PC-3 (cell line): ENCODE measurements around the gene CNTN4. TPM values are rescaled to one million over a fixed set of nuclear protein-coding genes. Genes with fewer than 3 reads are reported as not detected.
A peak's percentile ranks its signal among the peaks of the same experiment; 100 is the strongest.

Source experiments
- ATAC-seq: fragments of 200-7000 bp; cut with Tn5 transposase; 2 replicates; pipeline ENCODE4 v1.9.1; 2020; ENCODE audit warnings: mild to moderate bottlenecking, moderate library complexity
- BruUV-seq: library from RNA; stranded (reverse); fragments of 400-500 nt; replicated peaks from 2 replicates; lab custom pipeline; 2021; lab: Mats Ljungman, UMichigan
- CTCF ChIA-PET: fragments of 300-600 bp; sonication (Branson Sonifier 250); formaldehyde crosslinking; loops from one replicate; lab custom pipeline; 2022; ENCODE audit warnings: antibody characterized with exemption; lab: Charles Lee
- POLR2A ChIA-PET: fragments of 300-600 bp; sonication (Branson Sonifier 250); formaldehyde crosslinking; loops from one replicate; lab custom pipeline; 2022; ENCODE audit warnings: antibody characterized with exemption; ENCODE audit not compliant: unreplicated experiment; lab: Charles Lee
- DNase-seq: peaks from one replicate; pipeline ENCODE4 v3.0.0-alpha.2; 2015
- H2AFZ ChIP-seq: fragments of 300-600 bp; sonication (generic); 2 replicates; pipeline ENCODE4 v1.6.0; 2016; ENCODE audit warnings: antibody characterized with exemption, low read length
- H3F3A ChIP-seq: fragments of 300-600 bp; sonication (generic); one replicate; pipeline ENCODE4 v1.6.0; 2017; ENCODE audit warnings: antibody characterized with exemption, low read length, control low read depth, mild to moderate bottlenecking; ENCODE audit not compliant: unreplicated experiment
- H3K27ac ChIP-seq: fragments of 300-600 bp; sonication (generic); 2 replicates; pipeline ENCODE4 v1.5.1; 2016; ENCODE audit warnings: mild to moderate bottlenecking, low read length
- H3K27me3 ChIP-seq: fragments of 300-600 bp; sonication (generic); 2 replicates; pipeline ENCODE4 v1.6.1; 2016; ENCODE audit warnings: low read length, mixed read lengths
- H3K36me3 ChIP-seq: fragments of 300-600 bp; sonication (generic); 2 replicates; pipeline ENCODE4 v1.6.1; 2016; ENCODE audit warnings: low read depth, mixed run types, low read length, mixed read lengths
- H3K4me1 ChIP-seq: fragments of 300-600 bp; sonication (generic); 2 replicates; pipeline ENCODE4 v1.5.1; 2016; ENCODE audit warnings: low read length; ENCODE audit not compliant: insufficient read depth
- H3K4me2 ChIP-seq: fragments of 300-600 bp; sonication (generic); 2 replicates; pipeline ENCODE4 v1.6.0; 2016; ENCODE audit warnings: low read length
- H3K4me3 ChIP-seq: fragments of 300-600 bp; sonication (generic); 2 replicates; pipeline ENCODE4 v1.5.1; 2016; ENCODE audit warnings: mild to moderate bottlenecking, low read length, mixed read lengths
- H3K79me2 ChIP-seq: fragments of 300-600 bp; sonication (generic); 2 replicates; pipeline ENCODE4 v1.6.1; 2017; ENCODE audit warnings: low read length, mixed read lengths
- H3K9ac ChIP-seq: fragments of 300-600 bp; sonication (generic); 2 replicates; pipeline ENCODE4 v1.6.0; 2016; ENCODE audit warnings: mild to moderate bottlenecking, low read length
- H3K9me2 ChIP-seq: fragments of 300-600 bp; sonication (generic); replicated peaks from 2 replicates; pipeline ENCODE4 v1.6.1; 2016; ENCODE audit warnings: mixed run types, low read length, mixed read lengths
- H3K9me3 ChIP-seq: fragments of 300-600 bp; sonication (generic); 2 replicates; pipeline ENCODE4 v1.6.1; 2016; ENCODE audit warnings: low read length, mixed read lengths
- H4K20me1 ChIP-seq: fragments of 300-600 bp; sonication (generic); 2 replicates; pipeline ENCODE4 v1.6.1; 2016; ENCODE audit warnings: low read length, mixed read lengths
- CTCF ChIP-seq: fragments of 300-600 bp; sonication (generic); conservative IDR thresholded peaks from 2 replicates; pipeline ENCODE4 v1.5.1; 2017; ENCODE audit warnings: antibody characterized with exemption, low read depth, mild to moderate bottlenecking, low read length
- EZH2 ChIP-seq: fragments of 300-600 bp; sonication (generic); IDR thresholded peaks from one replicate; pipeline ENCODE4 v1.6.1; 2017; ENCODE audit warnings: antibody characterized with exemption, mild to moderate bottlenecking, low read length; ENCODE audit not compliant: unreplicated experiment
- EZH2phosphoT487 ChIP-seq: fragments of 300-600 bp; sonication (generic); IDR thresholded peaks from 2 replicates; pipeline ENCODE4 v1.6.1; 2018; ENCODE audit warnings: mild to moderate bottlenecking, antibody characterized with exemption, low read length, borderline replicate concordance
- intact Hi-C: fragments of 100-400 bp; cut with micrococcal nuclease; formaldehyde crosslinking; loops from 2 replicates; pipeline ENCODE4 v1.9.0; 2023
- total RNA-seq: library from RNA; depleted of rRNA; stranded (reverse); fragments of >200 nt; gene quantifications from 2 replicates; pipeline ENCODE4 v1.2.3, GENCODE V29; 2014

The CNTN4 gene
- total RNA-seq, 1 experiment from 2014 or later = not detected

DNA sequence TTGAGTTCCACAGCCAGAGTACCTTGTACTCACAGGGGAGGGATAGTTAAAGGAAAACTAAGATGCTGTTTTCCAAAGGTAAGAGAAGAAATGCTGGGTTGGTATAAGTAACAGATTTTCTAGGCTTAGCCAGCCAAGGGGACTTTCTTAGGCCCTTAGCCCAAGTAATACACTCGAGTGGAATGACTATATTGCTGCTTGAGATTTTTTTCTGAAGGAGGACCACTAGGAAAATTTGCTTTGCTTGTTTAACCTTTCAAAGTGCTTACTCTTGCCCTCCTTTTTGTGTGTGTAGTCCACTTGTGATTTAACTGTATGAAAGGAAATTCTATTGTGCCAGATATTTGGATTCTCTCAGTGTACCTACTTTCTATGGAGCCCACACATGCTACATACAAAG is 961.0 kb downstream of the CNTN4 start:
- intact Hi-C loops = no loop called here
- POLR2A ChIA-PET = interaction anchor here (0.7 kb wide), 1 partner anchor 69 kb away, joined by 3 read pairs; no protein-coding TSS in a partner anchor

DNA sequence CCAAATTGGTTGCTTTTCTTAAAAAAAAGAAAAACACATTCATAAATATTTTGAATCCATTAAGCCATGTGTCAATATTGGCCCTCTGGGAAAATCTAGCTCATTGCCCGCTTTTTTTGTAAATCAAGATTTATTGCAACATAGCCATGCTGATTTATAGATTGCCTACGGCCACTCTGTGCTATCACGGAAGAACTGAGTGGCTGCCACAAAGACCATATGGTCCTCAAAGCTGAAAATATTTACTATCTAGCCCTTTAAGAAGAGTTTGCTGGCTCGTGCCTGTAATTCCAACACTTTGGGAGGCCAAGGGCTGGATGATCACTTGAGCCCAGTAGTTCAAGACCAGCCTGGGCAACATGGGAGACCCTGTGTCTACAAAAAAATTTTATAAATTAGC is 965.6 kb downstream of the CNTN4 start:
- Histone ChIP-seq H3K27ac (no peak overlapping the region), H3F3A (no peaks in the 10 kb centered on the region), H3K36me3 (no peaks in the 10 kb centered on the region), H3K4me2 (no peak overlapping the region), H3K4me3 (no peak overlapping the region), H4K20me1 (no peaks in the 10 kb centered on the region), H3K79me2 (no peaks in the 10 kb centered on the region), H3K9ac (no peak overlapping the region), H2AFZ (no peak overlapping the region), H3K9me2 (no peaks in the 10 kb centered on the region), H3K27me3 (no peaks in the 10 kb centered on the region), H3K4me1 (no peaks in the 10 kb centered on the region), H3K9me3 (no peaks in the 10 kb centered on the region)
- ChIA-PET CTCF (no interaction called here), POLR2A (no interaction called here)
- intact Hi-C loops = no loop called here
- no peak for DNase-seq
- no peak for ATAC-seq
- TF ChIP-seq CTCF (no peak), EZH2 (no peak), EZH2phosphoT487 (no peak)
- no TSS peak for BruUV-seq

More for the DNA sequence above, 961.0 kb downstream of the CNTN4 start:
- no peak for TF ChIP-seq EZH2phosphoT487
- TF ChIP-seq EZH2 = no peak
- TF ChIP-seq CTCF = no peak
- Histone ChIP-seq H3K9ac (no peak overlapping the region), H3K9me2 (no peaks in the 10 kb centered on the region), H2AFZ (no peak overlapping the region), H3K36me3 (no peaks in the 10 kb centered on the region), H3K27ac (no peak overlapping the region), H3K4me3 (no peak overlapping the region), H4K20me1 (no peaks in the 10 kb centered on the region), H3K9me3 (no peaks in the 10 kb centered on the region), H3K27me3 (peaks cover 25% of the 10 kb centered on the region), H3K4me1 (no peaks in the 10 kb centered on the region), H3K79me2 (no peaks in the 10 kb centered on the region), H3K4me2 (no peak overlapping the region), H3F3A (no peaks in the 10 kb centered on the region)
- ATAC-seq = no peak
- CTCF ChIA-PET = no interaction called here
- no peak for DNase-seq
- BruUV-seq = no TSS peak

- Histone ChIP-seq H3K9me2 (no peaks in the 10 kb centered on the region), H3K9ac (no peak overlapping the region), H2AFZ (no peak overlapping the region), H3K9me3 (no peaks in the 10 kb centered on the region), H3K27me3 (no peaks in the 10 kb centered on the region), H4K20me1 (no peaks in the 10 kb centered on the region), H3F3A (no peaks in the 10 kb centered on the region), H3K4me1 (no peaks in the 10 kb centered on the region), H3K36me3 (no peaks in the 10 kb centered on the region), H3K27ac (no peak overlapping the region), H3K79me2 (no peaks in the 10 kb centered on the region), H3K4me3 (no peak overlapping the region), H3K4me2 (no peak overlapping the region)
- TF ChIP-seq CTCF (no peak), EZH2 (no peak), EZH2phosphoT487 (no peak)
- DNase-seq (peak; percentile 59), ATAC-seq (peak; percentile 54)
- BruUV-seq = no TSS peak
- intact Hi-C loops = no loop called here
- ChIA-PET CTCF (no interaction called here), POLR2A (no interaction called here)
Measured at GRCh38 chr3:3065876-3066275, 967.2 kb downstream of the CNTN4 start.
